Testis (tissue), 3 donors: Measurements from ENCODE around the gene MAN1C1. TPM values are rescaled to one million over a fixed set of nuclear protein-coding genes. Genes with fewer than 3 reads are reported as not detected.
"Not testable (repeated sequence)": the region's sequence is repeated elsewhere in the genome, so short reads cannot be mapped to it uniquely, and the experiment has no call there.

Experiments
- DNase-seq: peaks from one replicate; pipeline ENCODE4 v3.0.0-alpha.2; 2019
- H3K27ac ChIP-seq, 2 donors: fragments of 200-600 bp; sonication (generic); one replicate each; pipeline ENCODE4 v1.5.1; 2019
- H3K27me3 ChIP-seq: fragments of 200-600 bp; sonication (generic); one replicate; pipeline ENCODE4 v1.5.1; 2019
- H3K36me3 ChIP-seq: fragments of 200-600 bp; sonication (generic); one replicate; pipeline ENCODE4 v1.5.1; 2017; ENCODE audit warnings: low read depth; ENCODE audit errors: missing control alignments
- H3K4me1 ChIP-seq: fragments of 200-600 bp; sonication (generic); one replicate; pipeline ENCODE4 v1.5.1; 2019
- H3K4me3 ChIP-seq, 2 donors: fragments of 200-600 bp; sonication (generic); one replicate each; pipeline ENCODE4 v1.5.1; 2017 to 2019
- H3K9me3 ChIP-seq: fragments of 200-600 bp; sonication (generic); one replicate; pipeline ENCODE4 v1.5.1; 2017
- CTCF ChIP-seq, 3 experiments: fragments of 450-650 bp in 2 of 3; fragments of 200-600 bp in 1 of 3; sonication (generic) in 1 of 3; IDR thresholded peaks; one replicate each; pipeline ENCODE4 v1.5.1; 2016 to 2019; ENCODE audit warnings: antibody characterized with exemption in 3 of 3, mild to moderate bottlenecking in 2 of 3, moderate library complexity in 1 of 3
- POLR2A ChIP-seq: fragments of 450-650 bp; IDR thresholded peaks from one replicate; pipeline ENCODE4 v1.6.1; 2017; ENCODE audit warnings: antibody characterized with exemption, mild to moderate bottlenecking, moderate library complexity
- WGBS, 2 donors: methylation state at CpG; one replicate each; pipeline ENCODE4 v1.1.5; 2018; 5-methylcytosine and 5-hydroxymethylcytosine counted together
- intact Hi-C: fragments of 100-400 bp; cut with DNase I; formaldehyde crosslinking; loops from one replicate; pipeline ENCODE4 v1.15.1; 2023; ENCODE audit warnings: low total_unique reads
- polyA plus RNA-seq: library from polyadenylated mRNA; stranded (reverse); fragments of 350-450 nt; fragmentation: Illumina TruSeq; extraction: RNeasy Lipid Tissue Mini Kit (QIAGEN cat#74804); gene quantifications from one replicate; pipeline ENCODE4 v1.2.3, GENCODE V29; 2014; ENCODE audit warnings: low read depth, low replicate concordance; ENCODE audit not compliant: insufficient read depth
- total RNA-seq, 2 donors: library from RNA; depleted of rRNA; stranded (reverse); fragments of >200 nt; gene quantifications; one replicate each; pipeline ENCODE4 v1.2.3, GENCODE V29; 2016

MAN1C1 gene
- total and polyA plus RNA-seq, 3 donors from 2014 or later = 12.8 to 21.1 (median 14.8) TPM

- Histone ChIP-seq H3K27ac (no peak overlapping the region), H3K9me3 (no peaks in the 10 kb centered on the region), H3K4me3 (no peak overlapping the region), H3K36me3 (no peaks in the 10 kb centered on the region), H3K4me1 (peaks cover 40% of the 10 kb centered on the region), H3K27me3 (no peaks in the 10 kb centered on the region)
- DNase-seq = no peak
- TF ChIP-seq CTCF (IDR thresholded peaks at IDR 0.05) (no peak), POLR2A (no peak)
- intact Hi-C loops = loop anchor here (5.0 kb wide), 1 partner anchor 45 kb away; no protein-coding TSS in a partner anchor
- WGBS, 2 donors = 78 to 92% methylated on average over 10 of the region's 10 CpGs
Observed at GRCh38 chr1:25697435-25698217, 81.0 kb downstream of the MAN1C1 start.

GRCh38 chr1:25698252-25698651, 81.7 kb downstream of the MAN1C1 start:
- WGBS, 2 donors = 91 to 97% methylated on average over 7 to 10 of the region's 10 CpGs
- intact Hi-C loops = loop anchor here (5.0 kb wide), 1 partner anchor 44 kb away; no protein-coding TSS in a partner anchor
- no peak for DNase-seq

DNA sequence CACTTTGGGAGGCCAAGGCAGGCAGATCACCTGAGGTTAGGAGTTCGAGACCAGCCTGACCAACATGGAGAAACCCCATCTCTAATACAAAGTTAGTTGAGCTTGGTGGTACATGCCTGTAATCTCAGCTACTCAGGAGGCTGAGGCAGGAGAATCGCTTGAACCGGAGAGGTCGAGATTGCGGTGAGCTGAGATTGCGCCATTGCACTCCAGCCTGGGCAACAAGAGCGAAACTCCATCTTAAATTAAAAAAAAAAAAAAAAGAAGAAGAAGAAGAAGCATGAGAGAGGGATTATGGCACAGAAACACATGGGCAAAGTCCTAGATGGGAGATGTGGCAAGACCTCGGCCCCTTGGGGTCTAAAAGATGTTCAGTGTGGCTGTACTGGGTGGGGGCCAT, 82.5 kb downstream of the MAN1C1 start:
- H3K4me1 ChIP-seq = peaks cover 33% of the 10 kb centered on the region
- 91 to 98% methylated on average over 8 of the region's 8 CpGs for WGBS, 2 donors
- not testable (repeated sequence) for DNase-seq

More at GRCh38 chr1:25698252-25698651, 81.7 kb downstream of the MAN1C1 start:
- Histone ChIP-seq H3K27ac (no peak overlapping the region), H3K27me3 (no peaks in the 10 kb centered on the region), H3K36me3 (no peaks in the 10 kb centered on the region), H3K9me3 (no peaks in the 10 kb centered on the region), H3K4me1 (peaks cover 40% of the 10 kb centered on the region), H3K4me3 (no peak overlapping the region)
- no peak for TF ChIP-seq CTCF (IDR thresholded peaks at IDR 0.05)
- no peak for TF ChIP-seq POLR2A

GRCh38 chr1:25699500-25700143, 83.0 kb downstream of the MAN1C1 start:
- WGBS, 2 donors = 53 to 58% methylated on average over 8 to 9 of the region's 10 CpGs
- Histone ChIP-seq H3K4me1 (peaks cover 28% of the 10 kb centered on the region), H3K27me3 (no peaks in the 10 kb centered on the region), H3K27ac (peak overlapping the region; percentile 43 to 70), H3K9me3 (no peaks in the 10 kb centered on the region), H3K36me3 (no peaks in the 10 kb centered on the region), H3K4me3 (no peak overlapping the region)
- no peak for TF ChIP-seq POLR2A
- TF ChIP-seq CTCF (IDR thresholded peaks at IDR 0.05) = no peak
- intact Hi-C loops = loop anchor here (5.0 kb wide), 1 partner anchor 43 kb away; no protein-coding TSS in a partner anchor
- no peak for DNase-seq

More for the DNA sequence above, 82.5 kb downstream of the MAN1C1 start:
- intact Hi-C loops = loop anchor here (5.0 kb wide), 1 partner anchor 43 kb away; no protein-coding TSS in a partner anchor
- H3K36me3 ChIP-seq, H3K4me3 ChIP-seq, H3K27me3 ChIP-seq, H3K9me3 ChIP-seq: not testable (repeated sequence)
- H3K27ac ChIP-seq = peak overlapping the region; percentile 43 to 70

DNA sequence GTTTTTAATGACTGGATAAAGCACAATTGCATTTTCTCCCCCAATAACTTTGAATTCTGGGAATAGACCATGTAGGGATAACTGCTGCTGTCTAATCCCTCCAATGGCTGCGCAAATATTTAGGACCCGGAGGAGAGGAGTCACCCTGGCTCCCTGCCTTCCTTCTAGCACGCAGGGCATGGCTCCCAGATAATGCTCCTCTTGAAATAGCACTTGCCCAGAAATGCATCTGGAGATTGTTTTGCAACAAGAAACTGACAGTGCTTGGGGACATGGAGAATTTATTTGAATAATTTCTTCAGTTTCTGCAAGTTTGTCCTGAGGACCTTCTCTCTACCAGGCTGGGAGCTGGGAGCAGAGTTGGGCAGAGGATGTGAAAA, 83.5 kb downstream of the MAN1C1 start:
- 25 to 38% methylated on average over 3 of the region's 3 CpGs for WGBS, 2 donors

More for the DNA sequence above, 83.5 kb downstream of the MAN1C1 start:
- Histone ChIP-seq H3K36me3 (no peaks in the 10 kb centered on the region), H3K4me3 (no peak overlapping the region), H3K4me1 (peaks cover 25% of the 10 kb centered on the region), H3K9me3 (no peaks in the 10 kb centered on the region), H3K27ac (peak overlapping the region; percentile 16 to 43), H3K27me3 (no peaks in the 10 kb centered on the region)
- DNase-seq = peak; percentile 73
- TF ChIP-seq CTCF (IDR thresholded peaks at IDR 0.05) = no peak
- TF ChIP-seq POLR2A = no peak
- intact Hi-C loops = no loop called here
